GM23338 (cell line): ENCODE measurements around the gene SETBP1. TPM values are rescaled to one million over a fixed set of nuclear protein-coding genes. Genes with fewer than 3 reads are reported as not detected.

Source experiments
- ATAC-seq: fragments of 200-7000 bp; cut with Tn5 transposase; 3 replicates; pipeline ENCODE4 v1.9.1; 2020
- DNase-seq: peaks from one replicate; pipeline ENCODE4 v3.0.0-alpha.2; 2015; ENCODE audit warnings: low spot score
- H2AFZ ChIP-seq: fragments of 200-600 bp; sonication (generic); 2 replicates; pipeline ENCODE4 v1.8.0; 2016; ENCODE audit warnings: antibody characterized with exemption, mild to moderate bottlenecking, moderate library complexity
- H3F3A ChIP-seq: fragments of 200-600 bp; sonication (generic); replicated peaks from 2 replicates; pipeline ENCODE4 v1.8.0; 2017; ENCODE audit warnings: antibody characterized with exemption, mixed run types, low read depth
- H3K27ac ChIP-seq: fragments of 200-600 bp; sonication (generic); 2 replicates; pipeline ENCODE4 v1.6.1; 2016; ENCODE audit warnings: low read depth
- H3K27me3 ChIP-seq: fragments of 200-600 bp; sonication (generic); 2 replicates; pipeline ENCODE4 v1.8.0; 2016; ENCODE audit warnings: mild to moderate bottlenecking, mixed run types, moderate library complexity; ENCODE audit not compliant: insufficient read depth
- H3K36me3 ChIP-seq: fragments of 200-600 bp; sonication (generic); 2 replicates; pipeline ENCODE4 v1.8.0; 2016; ENCODE audit warnings: mild to moderate bottlenecking; ENCODE audit not compliant: insufficient read depth
- H3K4me1 ChIP-seq: fragments of 200-600 bp; sonication (generic); 2 replicates; pipeline ENCODE4 v1.8.0; 2016; ENCODE audit warnings: mild to moderate bottlenecking, moderate library complexity; ENCODE audit not compliant: insufficient read depth
- H3K4me2 ChIP-seq: fragments of 200-600 bp; sonication (generic); 2 replicates; pipeline ENCODE4 v1.7.1; 2017; ENCODE audit warnings: mixed run types
- H3K4me3 ChIP-seq: fragments of 200-600 bp; sonication (generic); 2 replicates; pipeline ENCODE4 v1.6.1; 2016; ENCODE audit warnings: mixed run types
- H3K79me2 ChIP-seq: fragments of 200-600 bp; sonication (generic); replicated peaks from 2 replicates; pipeline ENCODE4 v1.8.0; 2017; ENCODE audit warnings: mild to moderate bottlenecking; ENCODE audit not compliant: insufficient read depth
- H3K9me2 ChIP-seq: fragments of 200-600 bp; sonication (generic); 2 replicates; pipeline ENCODE4 v1.8.0; 2017; ENCODE audit not compliant: insufficient read depth
- H4K20me1 ChIP-seq: fragments of 200-600 bp; sonication (generic); replicated peaks from 2 replicates; pipeline ENCODE4 v1.8.0; 2017; ENCODE audit warnings: mild to moderate bottlenecking; ENCODE audit not compliant: insufficient read depth
- H3K27ac Mint-ChIP-seq: 2 replicates; pipeline ENCODE4 v1.8.0; 2020; ENCODE audit warnings: inconsistent platforms, mild to moderate bottlenecking, moderate library complexity, mixed read lengths
- H3K27me3 Mint-ChIP-seq: 3 replicates; pipeline ENCODE4 v1.8.0; 2022; ENCODE audit warnings: low read depth, mild to moderate bottlenecking, moderate library complexity, mixed read lengths, inconsistent platforms; ENCODE audit not compliant: insufficient read depth, poor library complexity
- H3K36me3 Mint-ChIP-seq: 3 replicates; pipeline ENCODE4 v1.8.0; 2021; ENCODE audit warnings: low read depth, mild to moderate bottlenecking, inconsistent platforms, moderate library complexity, mixed read lengths
- H3K4me1 Mint-ChIP-seq: 3 replicates; pipeline ENCODE4 v1.8.0; 2020; ENCODE audit warnings: mild to moderate bottlenecking, inconsistent platforms, mixed read lengths
- H3K4me3 Mint-ChIP-seq: 3 replicates; pipeline ENCODE4 v1.8.0; 2021; ENCODE audit warnings: moderate library complexity, mild to moderate bottlenecking, inconsistent platforms, mixed read lengths
- H3K9me3 Mint-ChIP-seq: 3 replicates; pipeline ENCODE4 v1.8.0; 2020; ENCODE audit warnings: moderate library complexity, mild to moderate bottlenecking, inconsistent platforms, mixed read lengths
- CREB1 ChIP-seq: fragments of 250-450 bp; sonication (Bioruptor Pico); IDR thresholded peaks from 2 replicates; pipeline ENCODE4 v1.5.0; 2020; ENCODE audit warnings: low read depth, mild to moderate bottlenecking, moderate library complexity
- EZH2 ChIP-seq: fragments of 200-600 bp; sonication (generic); IDR thresholded peaks from one replicate; pipeline ENCODE4 v1.8.0; 2017; ENCODE audit warnings: antibody characterized with exemption, mild to moderate bottlenecking, low read depth; ENCODE audit not compliant: unreplicated experiment
- NANOG ChIP-seq: IDR thresholded peaks from 2 replicates; pipeline ENCODE4 v1.6.1; 2016; ENCODE audit warnings: antibody characterized with exemption, borderline replicate concordance
- POLR2AphosphoS5 ChIP-seq: IDR thresholded peaks from 2 replicates; pipeline ENCODE4 v1.6.1; 2016; ENCODE audit warnings: antibody characterized with exemption, low read depth
- STAT1 ChIP-seq: IDR thresholded peaks from one replicate; pipeline ENCODE4 v1.6.1; 2016; ENCODE audit warnings: antibody characterized with exemption; ENCODE audit not compliant: unreplicated experiment
- ZNF462 ChIP-seq: fragments of 250-450 bp; sonication (Bioruptor Pico); IDR thresholded peaks from 2 replicates; pipeline ENCODE4 v1.5.0; 2020; ENCODE audit warnings: mild to moderate bottlenecking, moderate library complexity
- polyA plus RNA-seq: library from polyadenylated mRNA; unstranded; fragments of >200 nt; fragmentation: Nextera tagmentation; extraction: Ambion mirVana; gene quantifications from 2 replicates; pipeline ENCODE4 v1.2.1, GENCODE V29; 2016
- total RNA-seq: library from RNA; depleted of rRNA; stranded (reverse); fragments of >200 nt; shearing (Covaris generic); gene quantifications from 2 replicates; pipeline ENCODE4 v1.2.3, GENCODE V29; 2014
- TF ChIP-seq, protein P1 (sequence below), 2 experiments: fragments of 200-600 bp in 1 of 2; sonication (generic) in 1 of 2; conservative IDR thresholded peaks; 2 replicates each; pipeline versions ENCODE4 v1.5.1 to v1.6.1; 2016 to 2017; ENCODE audit warnings: antibody characterized with exemption in 2 of 2, low read depth in 2 of 2, mild to moderate bottlenecking in 2 of 2, moderate library complexity in 1 of 2

The SETBP1 gene
- total and polyA plus RNA-seq, 2 experiments from 2014 or later = 1.6 to 5.5 TPM

GRCh38 chr18:45004546-45005080 lies 323.9 kb downstream of the SETBP1 start:
- H3K4me3 ChIP-seq = no peak overlapping the region
- no peaks in the 10 kb centered on the region for H3K79me2 ChIP-seq
- no peaks in the 10 kb centered on the region for H3F3A ChIP-seq
- peaks cover 5% of the 10 kb centered on the region; the same call in 2 of the 3 replicates for H3K4me1 Mint-ChIP-seq
- H3K36me3 ChIP-seq = no peaks in the 10 kb centered on the region
- no peaks in the 10 kb centered on the region for H3K4me1 ChIP-seq
- no peaks in the 10 kb centered on the region for H3K27me3 ChIP-seq
- TF ChIP-seq, protein P1, sequence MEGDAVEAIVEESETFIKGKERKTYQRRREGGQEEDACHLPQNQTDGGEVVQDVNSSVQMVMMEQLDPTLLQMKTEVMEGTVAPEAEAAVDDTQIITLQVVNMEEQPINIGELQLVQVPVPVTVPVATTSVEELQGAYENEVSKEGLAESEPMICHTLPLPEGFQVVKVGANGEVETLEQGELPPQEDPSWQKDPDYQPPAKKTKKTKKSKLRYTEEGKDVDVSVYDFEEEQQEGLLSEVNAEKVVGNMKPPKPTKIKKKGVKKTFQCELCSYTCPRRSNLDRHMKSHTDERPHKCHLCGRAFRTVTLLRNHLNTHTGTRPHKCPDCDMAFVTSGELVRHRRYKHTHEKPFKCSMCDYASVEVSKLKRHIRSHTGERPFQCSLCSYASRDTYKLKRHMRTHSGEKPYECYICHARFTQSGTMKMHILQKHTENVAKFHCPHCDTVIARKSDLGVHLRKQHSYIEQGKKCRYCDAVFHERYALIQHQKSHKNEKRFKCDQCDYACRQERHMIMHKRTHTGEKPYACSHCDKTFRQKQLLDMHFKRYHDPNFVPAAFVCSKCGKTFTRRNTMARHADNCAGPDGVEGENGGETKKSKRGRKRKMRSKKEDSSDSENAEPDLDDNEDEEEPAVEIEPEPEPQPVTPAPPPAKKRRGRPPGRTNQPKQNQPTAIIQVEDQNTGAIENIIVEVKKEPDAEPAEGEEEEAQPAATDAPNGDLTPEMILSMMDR (conservative IDR thresholded peaks at IDR 0.05; ENCODE audit: low read depth in 2 of 2) = no peak
- no peak overlapping the region for H2AFZ ChIP-seq
- H3K4me2 ChIP-seq = no peak overlapping the region
- H3K9me3 Mint-ChIP-seq = no peaks in the 10 kb centered on the region
- H3K4me3 Mint-ChIP-seq = no peak overlapping the region
- no peaks in the 10 kb centered on the region for H3K9me2 ChIP-seq
- no peak overlapping the region for H3K27ac Mint-ChIP-seq
- no peak overlapping the region for H3K27ac ChIP-seq
- 0 out of 2 replicates have a peak, but pooled peaks cover 4% of the 10 kb centered on the region for H4K20me1 ChIP-seq
- H3K27me3 Mint-ChIP-seq = peaks cover 1% of the 10 kb centered on the region
- ATAC-seq (no peak), DNase-seq (no peak)
- no peaks in the 10 kb centered on the region for H3K36me3 Mint-ChIP-seq

- Histone ChIP-seq H3F3A (no peaks in the 10 kb centered on the region), H4K20me1 (0 out of 2 replicates have a peak, but pooled peaks cover under 1% of the 10 kb centered on the region), H3K4me1 (peaks cover under 1% of the 10 kb centered on the region; the same call in 1 of the 2 replicates), H3K27ac (no peak overlapping the region), H3K4me2 (no peak overlapping the region), H3K9me2 (no peaks in the 10 kb centered on the region; the same call in 1 of the 2 replicates), H3K4me3 (no peak overlapping the region), H3K79me2 (no peaks in the 10 kb centered on the region), H2AFZ (no peak overlapping the region), H3K27me3 (no peaks in the 10 kb centered on the region), H3K36me3 (no peaks in the 10 kb centered on the region)
- ATAC-seq (no peak), DNase-seq (no peak)
- no peak for TF ChIP-seq ZNF462 (CRISPR knock-in tag)
- TF ChIP-seq POLR2AphosphoS5 = no peak
- no peak for TF ChIP-seq EZH2
- no peak for TF ChIP-seq CREB1
- no peak for TF ChIP-seq STAT1
- TF ChIP-seq NANOG = no peak
- Mint-ChIP-seq H3K27me3 (peaks cover 1% of the 10 kb centered on the region), H3K4me3 (no peak overlapping the region), H3K9me3 (no peaks in the 10 kb centered on the region), H3K4me1 (peaks cover 16% of the 10 kb centered on the region), H3K36me3 (peaks cover under 1% of the 10 kb centered on the region; the same call in 1 of the 3 replicates), H3K27ac (no peak overlapping the region)
Measured at GRCh38 chr18:45006934-45007333, 326.2 kb downstream of the SETBP1 start.
